Karpas-422 (cell line): ENCODE data around the gene NLRP12. TPM values are rescaled to one million over a fixed set of nuclear protein-coding genes. Genes with fewer than 3 reads are reported as not detected.
"Not testable (repeated sequence)": the region's sequence is repeated elsewhere in the genome, so short reads cannot be mapped to it uniquely, and the experiment has no call there.

Experiments used
- DNase-seq: peaks from one replicate; pipeline ENCODE4 v3.0.0-alpha.2; 2015
- H2AFZ ChIP-seq: fragments of 200-600 bp; sonication (generic); 2 replicates; pipeline ENCODE4 v1.6.1; 2014; ENCODE audit warnings: antibody characterized with exemption, low read length, mixed read lengths
- H3K27ac ChIP-seq: fragments of 200-600 bp; sonication (generic); 2 replicates; pipeline ENCODE4 v1.5.1; 2014; ENCODE audit warnings: mild to moderate bottlenecking, low read length, moderate library complexity
- H3K27me3 ChIP-seq: fragments of 200-600 bp; sonication (generic); 2 replicates; pipeline ENCODE4 v1.6.1; 2014; ENCODE audit warnings: low read length, mixed read lengths
- H3K36me3 ChIP-seq: fragments of 200-600 bp; sonication (generic); 2 replicates; pipeline ENCODE4 v1.6.1; 2014; ENCODE audit warnings: low read length, mixed read lengths; ENCODE audit not compliant: insufficient read depth
- H3K4me1 ChIP-seq: fragments of 200-600 bp; sonication (generic); 2 replicates; pipeline ENCODE4 v1.6.1; 2014; ENCODE audit warnings: mild to moderate bottlenecking, low read length, mixed read lengths
- H3K4me2 ChIP-seq: fragments of 200-600 bp; sonication (generic); 2 replicates; pipeline ENCODE4 v1.6.1; 2014; ENCODE audit warnings: low read length, low read depth, mild to moderate bottlenecking; ENCODE audit not compliant: poor library complexity, severe bottlenecking
- H3K4me3 ChIP-seq: fragments of 200-600 bp; sonication (generic); 2 replicates; pipeline ENCODE4 v1.5.1; 2014; ENCODE audit warnings: mild to moderate bottlenecking, antibody characterized with exemption, low read length, mixed read lengths
- H3K79me2 ChIP-seq: fragments of 200-600 bp; sonication (generic); 2 replicates; pipeline ENCODE4 v1.6.1; 2014; ENCODE audit warnings: mild to moderate bottlenecking, low read length, mixed read lengths
- H3K9ac ChIP-seq: fragments of 200-600 bp; sonication (generic); 2 replicates; pipeline ENCODE4 v1.6.0; 2014; ENCODE audit warnings: low read length
- H3K9me2 ChIP-seq: fragments of 200-600 bp; sonication (generic), shearing (Covaris generic); replicated peaks from 2 replicates; pipeline ENCODE4 v1.6.0; 2014; ENCODE audit warnings: mild to moderate bottlenecking, low read length, moderate library complexity; ENCODE audit not compliant: insufficient read depth
- H3K9me3 ChIP-seq: fragments of 300-700, 200-600 bp; sonication (generic); 2 replicates; pipeline ENCODE4 v1.6.1; 2014; ENCODE audit warnings: low read length, mixed read lengths
- H4K20me1 ChIP-seq: fragments of 200-600 bp; sonication (generic); 2 replicates; pipeline ENCODE4 v1.6.1; 2014; ENCODE audit warnings: mild to moderate bottlenecking, antibody characterized with exemption, low read length, low read depth; ENCODE audit not compliant: insufficient read depth
- total RNA-seq: library from RNA; depleted of rRNA; stranded (reverse); fragments of >200 nt; shearing (Covaris generic); gene quantifications from 2 replicates; pipeline ENCODE4 v1.2.3, GENCODE V29; 2014; ENCODE audit warnings: low replicate concordance

NLRP12 gene
- total RNA-seq, 1 experiment from 2014 or later: not detected

- no peaks in the 10 kb centered on the region for H3K9me2 ChIP-seq
- H3K79me2 ChIP-seq: no peaks in the 10 kb centered on the region
- H3K4me1 ChIP-seq: no peaks in the 10 kb centered on the region
- H3K4me2 ChIP-seq: no peak overlapping the region
- no peak overlapping the region for H2AFZ ChIP-seq
- H3K36me3 ChIP-seq: no peaks in the 10 kb centered on the region
- no peak for DNase-seq
- no peak overlapping the region for H3K4me3 ChIP-seq
- no peaks in the 10 kb centered on the region for H3K9me3 ChIP-seq
- H3K27ac ChIP-seq: no peak overlapping the region
- H3K9ac ChIP-seq: no peak overlapping the region
- H3K27me3 ChIP-seq: no peaks in the 10 kb centered on the region
- no peaks in the 10 kb centered on the region for H4K20me1 ChIP-seq
Measured at GRCh38 chr19:53775524-53775923, 48.6 kb downstream of the NLRP12 start.

GRCh38 chr19:53774491-53774890 is 49.6 kb downstream of the NLRP12 start:
- H3K4me3 ChIP-seq, H3K9ac ChIP-seq, H2AFZ ChIP-seq, H3K9me3 ChIP-seq, H3K4me1 ChIP-seq, H3K27ac ChIP-seq, DNase-seq, H3K27me3 ChIP-seq, H3K4me2 ChIP-seq, H3K79me2 ChIP-seq, H3K9me2 ChIP-seq, H4K20me1 ChIP-seq, H3K36me3 ChIP-seq: not testable (repeated sequence)

DNA sequence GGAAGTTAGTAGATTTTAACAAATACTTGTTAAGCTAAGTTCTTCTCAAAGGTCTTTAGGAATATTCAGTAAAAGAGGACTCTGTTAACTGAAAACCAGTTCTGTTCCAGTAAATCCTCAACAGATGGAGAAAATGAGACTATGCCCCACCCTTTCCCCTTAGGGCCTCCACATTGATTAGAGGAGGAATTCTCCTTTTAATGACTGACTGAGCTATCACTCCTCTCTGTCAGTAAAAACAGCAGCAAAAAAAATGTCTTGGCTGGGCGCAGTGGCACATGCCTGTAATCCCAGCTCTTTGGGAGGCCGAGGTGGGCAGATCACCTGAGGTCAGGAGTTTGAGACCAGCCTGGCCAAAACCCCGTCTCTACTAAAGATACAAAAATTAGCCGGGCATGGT is 50.1 kb downstream of the NLRP12 start:
- H3K36me3 ChIP-seq: no peaks in the 10 kb centered on the region
- no peaks in the 10 kb centered on the region for H3K9me3 ChIP-seq
- H3K4me1 ChIP-seq: no peaks in the 10 kb centered on the region
- no peak overlapping the region for H3K4me3 ChIP-seq
- H4K20me1 ChIP-seq: no peaks in the 10 kb centered on the region
- no peaks in the 10 kb centered on the region for H3K79me2 ChIP-seq
- H3K27ac ChIP-seq: no peak overlapping the region
- H3K27me3 ChIP-seq: no peaks in the 10 kb centered on the region
- no peak overlapping the region for H3K4me2 ChIP-seq
- DNase-seq: no peak
- no peak overlapping the region for H3K9ac ChIP-seq
- no peak overlapping the region for H2AFZ ChIP-seq
- no peaks in the 10 kb centered on the region for H3K9me2 ChIP-seq

- peak; percentile 87 for DNase-seq
- H4K20me1 ChIP-seq: no peaks in the 10 kb centered on the region
- no peaks in the 10 kb centered on the region for H3K9me2 ChIP-seq
- no peaks in the 10 kb centered on the region for H3K9me3 ChIP-seq
- no peak overlapping the region for H3K4me3 ChIP-seq
- no peaks in the 10 kb centered on the region for H3K27me3 ChIP-seq
- H3K4me1 ChIP-seq: no peaks in the 10 kb centered on the region
- no peak overlapping the region for H3K4me2 ChIP-seq
- no peaks in the 10 kb centered on the region for H3K36me3 ChIP-seq
- no peak overlapping the region for H3K27ac ChIP-seq
- H3K9ac ChIP-seq: no peak overlapping the region
- H2AFZ ChIP-seq: no peak overlapping the region
- H3K79me2 ChIP-seq: no peaks in the 10 kb centered on the region
Measured at GRCh38 chr19:53772943-53773342, 51.2 kb downstream of the NLRP12 start.

- Histone ChIP-seq H4K20me1 (no peaks in the 10 kb centered on the region), H3K9me2 (no peaks in the 10 kb centered on the region), H3K27ac (no peak overlapping the region), H3K9me3 (no peaks in the 10 kb centered on the region), H3K4me2 (no peak overlapping the region), H3K36me3 (no peaks in the 10 kb centered on the region), H3K9ac (no peak overlapping the region), H3K79me2 (no peaks in the 10 kb centered on the region), H2AFZ (no peak overlapping the region), H3K27me3 (no peaks in the 10 kb centered on the region), H3K4me1 (no peaks in the 10 kb centered on the region), H3K4me3 (no peak overlapping the region)
- no peak for DNase-seq
Measured at GRCh38 chr19:53771144-53771543, 53.0 kb downstream of the NLRP12 start.

GRCh38 chr19:53769696-53770309 is 54.3 kb downstream of the NLRP12 start:
- DNase-seq, H3K9me3 ChIP-seq, H3K4me3 ChIP-seq, H3K36me3 ChIP-seq, H2AFZ ChIP-seq, H3K9me2 ChIP-seq, H3K4me2 ChIP-seq, H3K9ac ChIP-seq, H3K27ac ChIP-seq, H3K27me3 ChIP-seq, H3K4me1 ChIP-seq, H4K20me1 ChIP-seq, H3K79me2 ChIP-seq: not testable (repeated sequence)

DNA sequence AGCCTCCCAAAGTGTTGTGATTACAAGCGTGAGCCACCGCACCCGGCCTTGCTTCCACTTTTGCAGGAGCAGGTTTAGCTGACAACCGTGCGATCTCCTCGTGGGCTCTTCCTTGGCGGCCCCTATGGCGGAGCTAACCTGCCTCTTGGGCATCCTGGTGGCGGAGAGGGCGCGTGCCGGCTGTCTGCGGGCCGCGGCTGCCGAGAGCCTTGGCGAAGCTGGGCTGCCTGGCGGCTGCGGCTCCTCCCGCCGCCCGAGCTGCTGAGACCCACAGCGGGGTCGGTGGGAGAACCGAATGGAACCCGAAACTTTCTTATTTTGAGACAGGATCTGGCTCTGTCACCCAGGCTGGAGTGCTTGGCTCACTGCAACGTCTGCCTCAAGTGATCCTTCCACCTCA is 55.7 kb downstream of the NLRP12 start:
- H3K4me2 ChIP-seq: no peak overlapping the region
- no peak overlapping the region for H3K27ac ChIP-seq

GRCh38 chr19:53758991-53759390 is 65.1 kb downstream of the NLRP12 start:
- H3K4me1 ChIP-seq, H3K36me3 ChIP-seq, H3K27ac ChIP-seq, H2AFZ ChIP-seq, H3K9me2 ChIP-seq, H3K79me2 ChIP-seq, H4K20me1 ChIP-seq, H3K27me3 ChIP-seq, H3K9me3 ChIP-seq, H3K9ac ChIP-seq, DNase-seq, H3K4me2 ChIP-seq, H3K4me3 ChIP-seq: not testable (repeated sequence)

More for the DNA sequence above, 55.7 kb downstream of the NLRP12 start:
- no peaks in the 10 kb centered on the region for H3K4me1 ChIP-seq
- no peak overlapping the region for H3K4me3 ChIP-seq
- H3K9me3 ChIP-seq: no peaks in the 10 kb centered on the region
- DNase-seq: no peak
- H3K9ac ChIP-seq: no peak overlapping the region
- no peak overlapping the region for H2AFZ ChIP-seq
- H3K9me2 ChIP-seq: no peaks in the 10 kb centered on the region
- no peaks in the 10 kb centered on the region for H3K79me2 ChIP-seq
- H3K36me3 ChIP-seq: no peaks in the 10 kb centered on the region
- H3K27me3 ChIP-seq: no peaks in the 10 kb centered on the region
- no peaks in the 10 kb centered on the region for H4K20me1 ChIP-seq
